Epithelial cell of esophagus (primary cell): Measurements from ENCODE around the gene DMXL2.
A peak's percentile ranks its signal among the peaks of the same experiment; 100 is the strongest.

Source experiments
- DNase-seq: peaks from one replicate; pipeline ENCODE4 v3.0.0; 2010; ENCODE audit warnings: low read depth
- H3K4me3 ChIP-seq: 2 replicates; pipeline ENCODE4 v1.5.1; 2011; ENCODE audit warnings: mild to moderate bottlenecking, low read length, control low read depth
- TF ChIP-seq, protein P1 (sequence below): IDR thresholded peaks from 2 replicates; pipeline ENCODE4 v1.5.1; 2011; ENCODE audit warnings: low read depth, mild to moderate bottlenecking, low read length, control low read depth, inconsistent platforms; ENCODE audit not compliant: insufficient read depth; ENCODE audit errors: missing control alignments

DMXL2 gene

DNA sequence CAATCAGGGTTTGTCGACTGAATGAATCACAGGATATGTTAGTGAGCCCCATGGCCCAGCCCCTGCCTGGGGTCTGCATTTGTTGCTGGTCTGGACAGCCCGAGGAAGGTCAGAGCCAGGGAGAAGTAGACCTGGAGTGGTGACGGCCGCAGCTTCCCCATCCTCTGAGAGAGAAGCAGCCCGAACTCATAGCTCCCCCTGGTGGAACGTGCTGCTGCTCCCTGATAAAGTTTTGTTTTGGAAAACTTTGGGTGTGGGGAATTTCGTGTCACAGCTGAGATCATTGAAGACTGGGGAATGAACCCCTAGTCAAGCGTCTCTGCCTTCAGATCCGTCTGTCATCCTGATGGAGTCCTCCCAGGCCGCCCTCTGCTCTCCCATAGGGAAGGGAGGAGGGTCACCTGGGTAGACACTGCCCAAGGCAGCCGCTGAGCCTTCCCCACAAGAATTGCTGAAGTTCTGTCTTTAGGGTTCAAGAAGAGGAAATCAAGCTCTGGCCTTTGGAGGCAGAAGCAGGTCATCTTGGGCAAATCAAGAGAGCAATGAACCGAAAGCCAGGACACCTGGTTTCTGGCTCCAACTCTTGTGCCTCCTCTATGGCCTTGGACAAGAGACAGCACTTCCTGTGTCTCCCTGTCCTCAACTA is 220.6 kb downstream of the DMXL2 start:
- TF ChIP-seq, protein P1, sequence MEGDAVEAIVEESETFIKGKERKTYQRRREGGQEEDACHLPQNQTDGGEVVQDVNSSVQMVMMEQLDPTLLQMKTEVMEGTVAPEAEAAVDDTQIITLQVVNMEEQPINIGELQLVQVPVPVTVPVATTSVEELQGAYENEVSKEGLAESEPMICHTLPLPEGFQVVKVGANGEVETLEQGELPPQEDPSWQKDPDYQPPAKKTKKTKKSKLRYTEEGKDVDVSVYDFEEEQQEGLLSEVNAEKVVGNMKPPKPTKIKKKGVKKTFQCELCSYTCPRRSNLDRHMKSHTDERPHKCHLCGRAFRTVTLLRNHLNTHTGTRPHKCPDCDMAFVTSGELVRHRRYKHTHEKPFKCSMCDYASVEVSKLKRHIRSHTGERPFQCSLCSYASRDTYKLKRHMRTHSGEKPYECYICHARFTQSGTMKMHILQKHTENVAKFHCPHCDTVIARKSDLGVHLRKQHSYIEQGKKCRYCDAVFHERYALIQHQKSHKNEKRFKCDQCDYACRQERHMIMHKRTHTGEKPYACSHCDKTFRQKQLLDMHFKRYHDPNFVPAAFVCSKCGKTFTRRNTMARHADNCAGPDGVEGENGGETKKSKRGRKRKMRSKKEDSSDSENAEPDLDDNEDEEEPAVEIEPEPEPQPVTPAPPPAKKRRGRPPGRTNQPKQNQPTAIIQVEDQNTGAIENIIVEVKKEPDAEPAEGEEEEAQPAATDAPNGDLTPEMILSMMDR: peak; percentile 67
- DNase-seq: peak; percentile 47
- no peak overlapping the region for H3K4me3 ChIP-seq

DNA sequence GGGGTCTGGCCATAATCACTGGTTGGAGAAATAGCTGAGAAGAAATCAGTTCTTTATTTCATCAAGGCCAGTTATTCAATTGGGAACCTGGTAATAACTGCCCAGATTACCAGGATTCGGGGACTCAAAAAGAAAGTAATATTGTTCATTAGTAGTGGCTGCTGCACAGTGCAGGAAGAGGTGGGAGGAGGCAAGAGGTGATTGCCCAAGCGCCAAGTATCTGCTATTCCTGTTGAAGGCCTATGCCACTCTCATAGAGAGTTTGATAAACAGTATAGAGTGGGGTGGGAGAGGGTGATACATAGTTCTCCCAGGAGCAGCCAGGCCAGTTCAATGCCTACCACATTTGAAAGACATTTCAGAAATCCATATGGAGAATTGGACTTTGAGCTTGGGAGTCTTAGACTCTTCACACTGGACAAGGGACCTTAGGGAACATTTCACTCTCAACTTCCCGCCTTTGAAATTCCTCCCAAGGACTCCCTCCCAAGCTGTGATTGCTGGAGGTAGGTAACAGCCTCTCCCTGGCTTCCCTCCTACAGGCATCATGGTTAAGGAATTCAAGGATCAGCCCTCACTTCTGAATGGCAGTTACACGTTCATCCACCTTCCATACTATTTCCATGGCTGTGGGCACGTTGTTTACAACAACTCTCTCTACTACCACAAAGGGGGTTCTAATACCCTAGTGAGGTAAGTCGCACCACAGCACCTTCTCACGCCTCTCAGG is 221.4 kb downstream of the DMXL2 start:
- DNase-seq: no peak
- TF ChIP-seq, protein P1: no peak

DNA sequence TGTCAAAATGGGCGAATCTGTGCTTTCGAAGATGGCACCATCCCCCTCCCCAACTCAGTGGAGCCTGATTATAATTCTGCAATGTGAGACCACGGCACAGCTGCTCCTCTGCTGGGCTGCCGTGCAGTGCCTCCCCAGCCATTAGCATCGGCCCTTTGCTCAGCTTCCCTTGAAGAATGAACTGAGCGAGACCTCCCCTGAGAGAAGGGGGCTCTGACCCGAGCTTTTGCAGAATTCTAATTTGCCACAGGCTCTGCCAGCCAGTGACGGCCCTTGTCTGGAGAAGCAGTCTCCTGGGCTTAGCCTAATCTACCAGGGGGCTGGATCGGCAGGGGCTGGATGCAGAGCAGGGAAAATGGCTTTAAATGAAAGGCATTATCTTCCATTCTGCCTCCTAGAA is 223.9 kb downstream of the DMXL2 start:
- no peak overlapping the region for H3K4me3 ChIP-seq
- TF ChIP-seq, protein P1: no peak
- DNase-seq: no peak

More for the DNA sequence above, 221.4 kb downstream of the DMXL2 start:
- H3K4me3 ChIP-seq: no peak overlapping the region
